GM13976 (cell line): ENCODE results near the gene ACTL7A.

ENCODE experiments used
- DNase-seq: peaks from one replicate; pipeline ENCODE4 v3.0.0; 2012; ENCODE audit warnings: low spot score
- CTCF ChIP-seq: IDR thresholded peaks from 2 replicates; pipeline ENCODE4 v1.5.1; 2012; ENCODE audit warnings: borderline replicate concordance, mild to moderate bottlenecking; ENCODE audit not compliant: insufficient read depth; ENCODE audit errors: extremely low read depth, missing control alignments, control extremely low read depth
- in situ Hi-C: fragments of 300-500 bp; cut with MboI; formaldehyde crosslinking; loops from one replicate; pipeline ENCODE4 v1.12.0; 2022; ENCODE audit warnings: low sequenced_read_pairs, mixed read lengths, inconsistent platforms; ENCODE audit not compliant: unreplicated experiment

Gene ACTL7A

GRCh38 chr9:108830272-108830671, 31.8 kb upstream of the ACTL7A start:
- DNase-seq: no peak
- in situ Hi-C loops: no loop called here

GRCh38 chr9:108831496-108832178, 30.4 kb upstream of the ACTL7A start:
- TF ChIP-seq CTCF: no peak
- in situ Hi-C loops: no loop called here
- DNase-seq: no peak

More at GRCh38 chr9:108830272-108830671, 31.8 kb upstream of the ACTL7A start:
- no peak for TF ChIP-seq CTCF

GRCh38 chr9:108832179-108832500, 29.9 kb upstream of the ACTL7A start:
- in situ Hi-C loops: no loop called here
- no peak for DNase-seq
- no peak for TF ChIP-seq CTCF

- in situ Hi-C loops: no loop called here
- TF ChIP-seq CTCF: no peak
These were observed 27.0 kb upstream of the ACTL7A start for GRCh38 chr9:108834959-108835665.

GRCh38 chr9:108835831-108836230, 26.2 kb upstream of the ACTL7A start:
- no peak for DNase-seq
- no peak for TF ChIP-seq CTCF
- in situ Hi-C loops: no loop called here

More at GRCh38 chr9:108834959-108835665, 27.0 kb upstream of the ACTL7A start:
- DNase-seq: no peak

- no peak for DNase-seq
- TF ChIP-seq CTCF: no peak
- in situ Hi-C loops: no loop called here
These were observed 25.7 kb upstream of the ACTL7A start for GRCh38 chr9:108836319-108836718.
